HCT116 (cell line): Measurements from ENCODE around the gene MAEA. TPM values are rescaled to one million over a fixed set of nuclear protein-coding genes. Genes with fewer than 3 reads are reported as not detected.

Source experiments
- ATAC-seq: fragments of 200-7000 bp; cut with Tn5 transposase; 2 replicates; pipeline ENCODE4 v1.9.1; 2020; ENCODE audit warnings: mild to moderate bottlenecking, moderate library complexity
- BruUV-seq: library from RNA; stranded (reverse); fragments of 400-500 nt; replicated peaks from 2 replicates; lab custom pipeline; 2021; lab: Mats Ljungman, UMichigan
- CTCF ChIA-PET: fragments of 300-600 bp; sonication (Branson Sonifier 250); formaldehyde crosslinking; loops from one replicate; lab custom pipeline; 2021; ENCODE audit warnings: antibody characterized with exemption; lab: Charles Lee
- POLR2A ChIA-PET: fragments of 300-600, 350-600 bp; sonication (Branson Sonifier 250); formaldehyde crosslinking; loops from one replicate; lab custom pipeline; 2021; ENCODE audit warnings: antibody characterized with exemption; lab: Charles Lee
- RAD21 ChIA-PET, 2 experiments: fragments of 300-600 bp; sonication (Branson Sonifier 250); formaldehyde crosslinking; loops; one replicate each; lab custom pipeline; 2023; ENCODE audit warnings: low total read pairs in 2 of 2; ENCODE audit not compliant: uncharacterized antibody in 2 of 2, unreplicated experiment in 2 of 2, low non-redundant PET in 1 of 2; lab: Charles Lee
- DNase-seq: peaks from one replicate; pipeline ENCODE4 v3.0.0-alpha.2; 2010; ENCODE audit warnings: low read depth, low spot score
- H2AFZ ChIP-seq: fragments of 200-600 bp; shearing (Covaris generic), sonication (generic); 2 replicates; pipeline ENCODE4 v1.6.1; 2017; ENCODE audit warnings: low read depth, mixed run types, mixed read lengths, antibody characterized with exemption, low read length; ENCODE audit not compliant: poor library complexity, severe bottlenecking
- H3K27ac ChIP-seq: 2 replicates; pipeline ENCODE4 v1.5.1; 2012; ENCODE audit warnings: low read depth, low read length
- H3K27me3 ChIP-seq: fragments of 200-600 bp; sonication (generic); 2 replicates; pipeline ENCODE4 v1.6.1; 2016; ENCODE audit warnings: mixed run types, low read length, mixed read lengths; ENCODE audit not compliant: insufficient read depth
- H3K36me3 ChIP-seq, 2 experiments: fragments of 200-500 bp in 1 of 2; fragments of 200-600 bp in 1 of 2; sonication (Bioruptor generic) in 1 of 2; sonication (generic) in 1 of 2; 2 replicates each; pipeline versions ENCODE4 v1.5.1 to v1.6.1; 2014 to 2016; ENCODE audit warnings: low read length in 2 of 2, inconsistent platforms in 1 of 2, mixed read lengths in 1 of 2, mixed run types in 1 of 2; ENCODE audit not compliant: insufficient read depth in 2 of 2, control insufficient read depth in 1 of 2
- H3K4me1 ChIP-seq, 2 experiments: fragments of 200-600 bp in 1 of 2; sonication (generic) in 1 of 2; 2 replicates each; pipeline versions ENCODE4 v1.5.1 to v1.6.1; 2012 to 2017; ENCODE audit warnings: low read length in 2 of 2, inconsistent platforms in 1 of 2, mild to moderate bottlenecking in 1 of 2, mixed read lengths in 1 of 2, mixed run types in 1 of 2, moderate library complexity in 1 of 2; ENCODE audit not compliant: insufficient read depth in 2 of 2, control insufficient read depth in 1 of 2
- H3K4me2 ChIP-seq: fragments of 200-600 bp; sonication (generic); 2 replicates; pipeline ENCODE4 v1.6.1; 2017; ENCODE audit warnings: mixed run types, low read length, mixed read lengths
- H3K4me3 ChIP-seq, 2 experiments: fragments of 200-600 bp in 1 of 2; sonication (generic) in 1 of 2; replicated peaks in 1 of 2; 2 replicates each; pipeline ENCODE4 v1.5.1; 2011 to 2016; ENCODE audit warnings: low read length in 2 of 2, control low read depth in 1 of 2, low read depth in 1 of 2, mild to moderate bottlenecking in 1 of 2, mixed read lengths in 1 of 2, mixed run types in 1 of 2
- H3K79me2 ChIP-seq: fragments of 200-600 bp; sonication (generic); 2 replicates; pipeline ENCODE4 v1.6.1; 2017; ENCODE audit warnings: mild to moderate bottlenecking, mixed run types, low read length, moderate library complexity, mixed read lengths; ENCODE audit not compliant: insufficient read depth
- H3K9ac ChIP-seq: fragments of 200-600 bp; sonication (generic); 2 replicates; pipeline ENCODE4 v1.6.1; 2016; ENCODE audit warnings: low read length, mixed read lengths
- H3K9me2 ChIP-seq: fragments of 200-600 bp; sonication (generic), shearing (Covaris generic); 2 replicates; pipeline ENCODE4 v1.6.1; 2017; ENCODE audit warnings: mixed run types, mild to moderate bottlenecking, moderate library complexity; ENCODE audit not compliant: insufficient read depth
- H3K9me3 ChIP-seq, 2 experiments: fragments of 200-500 bp in 1 of 2; fragments of 200-600 bp in 1 of 2; sonication (Bioruptor generic) in 1 of 2; sonication (generic) in 1 of 2; 2 replicates each; pipeline ENCODE4 v1.6.1; 2014 to 2017; ENCODE audit warnings: low read length in 2 of 2, mixed read lengths in 2 of 2, inconsistent platforms in 1 of 2, low read depth in 1 of 2, mild to moderate bottlenecking in 1 of 2, mixed run types in 1 of 2, moderate library complexity in 1 of 2; ENCODE audit not compliant: control insufficient read depth in 1 of 2, insufficient read depth in 1 of 2
- H4K20me1 ChIP-seq: fragments of 200-600 bp; sonication (generic), shearing (Covaris generic); 2 replicates; pipeline ENCODE4 v1.6.1; 2017; ENCODE audit warnings: mixed run types, mild to moderate bottlenecking, moderate library complexity; ENCODE audit not compliant: insufficient read depth
- CEBPB ChIP-seq: IDR thresholded peaks from 2 replicates; pipeline ENCODE4 v1.6.1; 2012; ENCODE audit warnings: low read depth
- EGR1 ChIP-seq: IDR thresholded peaks from 2 replicates; pipeline ENCODE4 v1.6.1; 2012; ENCODE audit warnings: low read depth
- ELF1 ChIP-seq: IDR thresholded peaks from 2 replicates; pipeline ENCODE4 v1.6.1; 2012; ENCODE audit warnings: low read depth, borderline replicate concordance
- EZH2 ChIP-seq: fragments of 200-600 bp; sonication (generic); IDR thresholded peaks from 2 replicates; pipeline ENCODE4 v1.6.1; 2017; ENCODE audit warnings: antibody characterized with exemption, mixed run types
- EZH2phosphoT487 ChIP-seq: fragments of 200-600 bp; IDR thresholded peaks from 2 replicates; pipeline ENCODE4 v1.6.1; 2018; ENCODE audit warnings: antibody characterized with exemption, borderline replicate concordance
- FOSL1 ChIP-seq: IDR thresholded peaks from 2 replicates; pipeline ENCODE4 v1.6.1; 2012; ENCODE audit warnings: low read depth
- JUND ChIP-seq: IDR thresholded peaks from 2 replicates; pipeline ENCODE4 v1.6.1; 2012
- POLR2A ChIP-seq: IDR thresholded peaks from 2 replicates; pipeline ENCODE4 v1.7.0; 2011; ENCODE audit warnings: borderline replicate concordance; ENCODE audit not compliant: insufficient read depth, insufficient read length; ENCODE audit errors: extremely low read depth
- POLR2AphosphoS5 ChIP-seq: IDR thresholded peaks from 2 replicates; pipeline ENCODE4 v1.6.1; 2011; ENCODE audit warnings: mild to moderate bottlenecking, low read depth, low read length, moderate library complexity
- RAD21 ChIP-seq: IDR thresholded peaks from 2 replicates; pipeline ENCODE4 v1.6.1; 2012; ENCODE audit warnings: low read depth, mild to moderate bottlenecking
- SP1 ChIP-seq: IDR thresholded peaks from 2 replicates; pipeline ENCODE4 v1.6.1; 2012; ENCODE audit warnings: low read depth
- SRF ChIP-seq: IDR thresholded peaks from 2 replicates; pipeline ENCODE4 v1.6.1; 2012; ENCODE audit warnings: low read depth
- TCF7L2 ChIP-seq: IDR thresholded peaks from 2 replicates; pipeline ENCODE4 v1.7.0; 2011; ENCODE audit warnings: borderline replicate concordance, inconsistent platforms; ENCODE audit not compliant: insufficient read depth, insufficient read length; ENCODE audit errors: extremely low read depth
- YY1 ChIP-seq: IDR thresholded peaks from 2 replicates; pipeline ENCODE4 v1.6.1; 2011; ENCODE audit warnings: low read length, low read depth, moderate library complexity, mild to moderate bottlenecking; ENCODE audit not compliant: insufficient replicate concordance; ENCODE audit errors: extremely low read depth
- ZFX ChIP-seq: fragments of 450-650 bp; IDR thresholded peaks from 2 replicates; pipeline ENCODE4 v1.6.1; 2017
- ZNF274 ChIP-seq: fragments of 200-500 bp; sonication (Bioruptor generic); IDR thresholded peaks from 2 replicates; pipeline ENCODE4 v1.6.1; 2014; ENCODE audit warnings: mild to moderate bottlenecking, low read depth, low read length, inconsistent platforms
- intact Hi-C: fragments of 100-400 bp; cut with micrococcal nuclease; formaldehyde crosslinking; loops from 2 replicates; pipeline ENCODE4 v1.10.0; 2022
- total RNA-seq: library from RNA; stranded (reverse); gene quantifications from one replicate; pipeline ENCODE4 v1.2.1, GENCODE V29; 2021; ENCODE audit not compliant: unreplicated experiment
- TF ChIP-seq, protein P1 (sequence below), 3 experiments: fragments of 200-600 bp in 1 of 3; sonication (generic) in 1 of 3; IDR thresholded peaks in 2 of 3; conservative IDR thresholded peaks in 1 of 3; 2 replicates each; pipeline ENCODE4 v1.5.1; 2012 to 2017; ENCODE audit warnings: low read depth in 2 of 3, low read length in 2 of 3, antibody characterized with exemption in 1 of 3, borderline replicate concordance in 1 of 3, control low read depth in 1 of 3, mild to moderate bottlenecking in 1 of 3, mixed read lengths in 1 of 3, mixed run types in 1 of 3, moderate library complexity in 1 of 3; ENCODE audit not compliant: insufficient read depth in 1 of 3
- TF ChIP-seq, protein P2 (sequence below): IDR thresholded peaks from 2 replicates; pipeline ENCODE4 v1.6.1; 2012
- TF ChIP-seq, protein P3 (sequence below): IDR thresholded peaks from 2 replicates; pipeline ENCODE4 v1.6.1; 2012; ENCODE audit warnings: low read depth
- TF ChIP-seq, protein P4 (sequence below): IDR thresholded peaks from 2 replicates; pipeline ENCODE4 v1.6.1; 2011; ENCODE audit warnings: mild to moderate bottlenecking, low read length, moderate library complexity; ENCODE audit not compliant: insufficient replicate concordance; ENCODE audit errors: extremely low read depth

Gene MAEA
- total RNA-seq, 1 experiment from 2014 or later, result 88.3 TPM

DNA sequence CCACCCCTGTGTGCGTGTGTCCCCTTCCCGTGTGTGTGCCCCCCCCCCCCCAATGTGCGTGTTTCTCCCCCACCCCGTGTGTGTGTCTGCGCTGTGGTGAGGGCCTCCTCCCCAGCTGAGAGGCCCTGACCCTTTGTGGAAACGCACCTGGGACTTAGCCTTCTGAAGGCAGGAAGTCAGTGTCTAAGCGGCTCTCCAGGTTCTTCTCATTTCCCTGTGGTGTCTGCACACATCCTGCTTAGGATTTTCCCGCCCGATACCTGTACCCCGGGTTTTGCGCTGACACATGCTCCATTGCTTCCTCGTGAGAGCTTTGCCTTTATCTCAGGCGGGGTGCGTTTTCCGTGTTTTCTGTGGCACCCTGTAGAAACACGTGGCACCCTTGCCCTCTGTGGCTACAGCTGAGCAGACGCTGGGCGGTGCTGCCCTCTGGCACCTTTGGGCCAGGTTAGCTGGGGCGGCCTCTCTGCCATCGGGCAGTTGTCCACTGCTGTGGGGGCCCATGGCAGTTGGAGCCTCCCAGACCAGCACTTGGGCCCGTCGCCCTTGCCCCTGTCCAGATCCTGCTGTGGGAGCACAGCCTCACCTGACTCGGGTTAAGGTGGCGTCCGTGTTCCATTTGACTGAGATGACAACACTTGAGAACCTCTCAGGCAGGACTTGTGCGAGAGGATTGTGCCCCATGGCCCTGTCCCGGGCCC, 26.3 kb downstream of the MAEA start:
- no peak overlapping the region for H3K4me3 ChIP-seq
- DNase-seq (no peak), ATAC-seq (no peak)
- H3K9me3 ChIP-seq, result no peaks in the 10 kb centered on the region
- ChIA-PET CTCF (interaction anchor here (0.6 kb wide), 1 partner anchor 599 kb away, joined by 3 read pairs; no protein-coding TSS in a partner anchor), POLR2A (no interaction called here)
- H3K4me2 ChIP-seq, result no peak overlapping the region
- H3K4me1 ChIP-seq, result no peaks in the 10 kb centered on the region
- no peak overlapping the region for H3K27ac ChIP-seq
- intact Hi-C loops, result no loop called here
- TF ChIP-seq POLR2A, result no peak
- no peak for TF ChIP-seq SRF
- no peak for TF ChIP-seq EZH2phosphoT487
- TF ChIP-seq EGR1, result no peak
- no peak for TF ChIP-seq RAD21
- TF ChIP-seq, protein P1, sequence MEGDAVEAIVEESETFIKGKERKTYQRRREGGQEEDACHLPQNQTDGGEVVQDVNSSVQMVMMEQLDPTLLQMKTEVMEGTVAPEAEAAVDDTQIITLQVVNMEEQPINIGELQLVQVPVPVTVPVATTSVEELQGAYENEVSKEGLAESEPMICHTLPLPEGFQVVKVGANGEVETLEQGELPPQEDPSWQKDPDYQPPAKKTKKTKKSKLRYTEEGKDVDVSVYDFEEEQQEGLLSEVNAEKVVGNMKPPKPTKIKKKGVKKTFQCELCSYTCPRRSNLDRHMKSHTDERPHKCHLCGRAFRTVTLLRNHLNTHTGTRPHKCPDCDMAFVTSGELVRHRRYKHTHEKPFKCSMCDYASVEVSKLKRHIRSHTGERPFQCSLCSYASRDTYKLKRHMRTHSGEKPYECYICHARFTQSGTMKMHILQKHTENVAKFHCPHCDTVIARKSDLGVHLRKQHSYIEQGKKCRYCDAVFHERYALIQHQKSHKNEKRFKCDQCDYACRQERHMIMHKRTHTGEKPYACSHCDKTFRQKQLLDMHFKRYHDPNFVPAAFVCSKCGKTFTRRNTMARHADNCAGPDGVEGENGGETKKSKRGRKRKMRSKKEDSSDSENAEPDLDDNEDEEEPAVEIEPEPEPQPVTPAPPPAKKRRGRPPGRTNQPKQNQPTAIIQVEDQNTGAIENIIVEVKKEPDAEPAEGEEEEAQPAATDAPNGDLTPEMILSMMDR (IDR thresholded peaks at IDR 0.05 in 2 of 3, conservative IDR thresholded peaks at IDR 0.05 in 1 of 3; ENCODE audit: borderline replicate concordance in 1 of 3, insufficient read depth in 1 of 3, low read depth in 2 of 3, low read length in 2 of 3), result no peak
- no peak for TF ChIP-seq ELF1
- TF ChIP-seq TCF7L2, result no peak
- no peak for TF ChIP-seq FOSL1
- no peak for TF ChIP-seq POLR2AphosphoS5
- TF ChIP-seq, protein P2, sequence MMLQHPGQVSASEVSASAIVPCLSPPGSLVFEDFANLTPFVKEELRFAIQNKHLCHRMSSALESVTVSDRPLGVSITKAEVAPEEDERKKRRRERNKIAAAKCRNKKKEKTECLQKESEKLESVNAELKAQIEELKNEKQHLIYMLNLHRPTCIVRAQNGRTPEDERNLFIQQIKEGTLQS, result no peak
- no peak for TF ChIP-seq SP1
- TF ChIP-seq, protein P3, sequence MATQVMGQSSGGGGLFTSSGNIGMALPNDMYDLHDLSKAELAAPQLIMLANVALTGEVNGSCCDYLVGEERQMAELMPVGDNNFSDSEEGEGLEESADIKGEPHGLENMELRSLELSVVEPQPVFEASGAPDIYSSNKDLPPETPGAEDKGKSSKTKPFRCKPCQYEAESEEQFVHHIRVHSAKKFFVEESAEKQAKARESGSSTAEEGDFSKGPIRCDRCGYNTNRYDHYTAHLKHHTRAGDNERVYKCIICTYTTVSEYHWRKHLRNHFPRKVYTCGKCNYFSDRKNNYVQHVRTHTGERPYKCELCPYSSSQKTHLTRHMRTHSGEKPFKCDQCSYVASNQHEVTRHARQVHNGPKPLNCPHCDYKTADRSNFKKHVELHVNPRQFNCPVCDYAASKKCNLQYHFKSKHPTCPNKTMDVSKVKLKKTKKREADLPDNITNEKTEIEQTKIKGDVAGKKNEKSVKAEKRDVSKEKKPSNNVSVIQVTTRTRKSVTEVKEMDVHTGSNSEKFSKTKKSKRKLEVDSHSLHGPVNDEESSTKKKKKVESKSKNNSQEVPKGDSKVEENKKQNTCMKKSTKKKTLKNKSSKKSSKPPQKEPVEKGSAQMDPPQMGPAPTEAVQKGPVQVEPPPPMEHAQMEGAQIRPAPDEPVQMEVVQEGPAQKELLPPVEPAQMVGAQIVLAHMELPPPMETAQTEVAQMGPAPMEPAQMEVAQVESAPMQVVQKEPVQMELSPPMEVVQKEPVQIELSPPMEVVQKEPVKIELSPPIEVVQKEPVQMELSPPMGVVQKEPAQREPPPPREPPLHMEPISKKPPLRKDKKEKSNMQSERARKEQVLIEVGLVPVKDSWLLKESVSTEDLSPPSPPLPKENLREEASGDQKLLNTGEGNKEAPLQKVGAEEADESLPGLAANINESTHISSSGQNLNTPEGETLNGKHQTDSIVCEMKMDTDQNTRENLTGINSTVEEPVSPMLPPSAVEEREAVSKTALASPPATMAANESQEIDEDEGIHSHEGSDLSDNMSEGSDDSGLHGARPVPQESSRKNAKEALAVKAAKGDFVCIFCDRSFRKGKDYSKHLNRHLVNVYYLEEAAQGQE, result no peak
- no peak for TF ChIP-seq YY1
- no peak for TF ChIP-seq ZFX
- no peak for TF ChIP-seq ZNF274
- no peak for TF ChIP-seq EZH2
- TF ChIP-seq, protein P4, sequence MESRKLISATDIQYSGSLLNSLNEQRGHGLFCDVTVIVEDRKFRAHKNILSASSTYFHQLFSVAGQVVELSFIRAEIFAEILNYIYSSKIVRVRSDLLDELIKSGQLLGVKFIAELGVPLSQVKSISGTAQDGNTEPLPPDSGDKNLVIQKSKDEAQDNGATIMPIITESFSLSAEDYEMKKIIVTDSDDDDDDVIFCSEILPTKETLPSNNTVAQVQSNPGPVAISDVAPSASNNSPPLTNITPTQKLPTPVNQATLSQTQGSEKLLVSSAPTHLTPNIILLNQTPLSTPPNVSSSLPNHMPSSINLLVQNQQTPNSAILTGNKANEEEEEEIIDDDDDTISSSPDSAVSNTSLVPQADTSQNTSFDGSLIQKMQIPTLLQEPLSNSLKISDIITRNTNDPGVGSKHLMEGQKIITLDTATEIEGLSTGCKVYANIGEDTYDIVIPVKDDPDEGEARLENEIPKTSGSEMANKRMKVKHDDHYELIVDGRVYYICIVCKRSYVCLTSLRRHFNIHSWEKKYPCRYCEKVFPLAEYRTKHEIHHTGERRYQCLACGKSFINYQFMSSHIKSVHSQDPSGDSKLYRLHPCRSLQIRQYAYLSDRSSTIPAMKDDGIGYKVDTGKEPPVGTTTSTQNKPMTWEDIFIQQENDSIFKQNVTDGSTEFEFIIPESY, result no peak
- no peak for TF ChIP-seq JUND
- no peak for TF ChIP-seq CEBPB
- TF ChIP-seq, all 23 proteins: peak for 0
- no TSS peak for BruUV-seq
- peaks cover 27 to 48% of the 10 kb centered on the region in 2 experiments for H3K36me3 ChIP-seq
- RAD21 ChIA-PET, result no interaction called here
- H2AFZ ChIP-seq, result no peak overlapping the region
- peaks cover 56% of the 10 kb centered on the region for H3K79me2 ChIP-seq
- no peaks in the 10 kb centered on the region for H4K20me1 ChIP-seq
- H3K9ac ChIP-seq, result no peak overlapping the region
- no peaks in the 10 kb centered on the region for H3K27me3 ChIP-seq
- no peaks in the 10 kb centered on the region for H3K9me2 ChIP-seq
